C4-2B (cell line): ENCODE measurements around the gene ZNF620.

Source experiments
- ZFX ChIP-seq: fragments of 450-650 bp; IDR thresholded peaks from 2 replicates; pipeline ENCODE4 v1.6.1; 2017
- TF ChIP-seq, protein P1 (sequence below): fragments of 450-650 bp; conservative IDR thresholded peaks from 2 replicates; pipeline ENCODE4 v1.5.1; 2017; ENCODE audit warnings: mild to moderate bottlenecking

DNA sequence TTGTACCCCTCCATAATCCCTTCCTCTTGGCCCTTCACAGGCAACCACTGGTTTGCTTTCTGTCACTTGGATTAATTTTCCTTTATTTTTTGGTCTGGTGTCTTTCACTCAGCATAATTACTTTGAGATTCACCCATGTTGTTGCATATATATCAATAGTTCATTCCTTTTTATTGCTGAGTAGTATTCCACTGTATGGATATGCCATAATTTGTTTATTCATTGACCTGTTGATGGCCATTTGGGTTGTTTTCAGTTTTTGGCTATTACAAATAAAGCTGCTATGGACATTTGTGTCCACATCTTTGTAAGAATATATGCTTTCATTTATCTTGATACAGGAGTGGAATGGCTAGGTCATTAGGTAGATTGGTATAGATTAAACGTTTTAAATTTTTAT, 13.0 kb downstream of the ZNF620 start:
- TF ChIP-seq, protein P1, sequence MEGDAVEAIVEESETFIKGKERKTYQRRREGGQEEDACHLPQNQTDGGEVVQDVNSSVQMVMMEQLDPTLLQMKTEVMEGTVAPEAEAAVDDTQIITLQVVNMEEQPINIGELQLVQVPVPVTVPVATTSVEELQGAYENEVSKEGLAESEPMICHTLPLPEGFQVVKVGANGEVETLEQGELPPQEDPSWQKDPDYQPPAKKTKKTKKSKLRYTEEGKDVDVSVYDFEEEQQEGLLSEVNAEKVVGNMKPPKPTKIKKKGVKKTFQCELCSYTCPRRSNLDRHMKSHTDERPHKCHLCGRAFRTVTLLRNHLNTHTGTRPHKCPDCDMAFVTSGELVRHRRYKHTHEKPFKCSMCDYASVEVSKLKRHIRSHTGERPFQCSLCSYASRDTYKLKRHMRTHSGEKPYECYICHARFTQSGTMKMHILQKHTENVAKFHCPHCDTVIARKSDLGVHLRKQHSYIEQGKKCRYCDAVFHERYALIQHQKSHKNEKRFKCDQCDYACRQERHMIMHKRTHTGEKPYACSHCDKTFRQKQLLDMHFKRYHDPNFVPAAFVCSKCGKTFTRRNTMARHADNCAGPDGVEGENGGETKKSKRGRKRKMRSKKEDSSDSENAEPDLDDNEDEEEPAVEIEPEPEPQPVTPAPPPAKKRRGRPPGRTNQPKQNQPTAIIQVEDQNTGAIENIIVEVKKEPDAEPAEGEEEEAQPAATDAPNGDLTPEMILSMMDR, result no peak
- TF ChIP-seq ZFX, result no peak
